ENCODE data around the gene PALLD. TPM values are rescaled to one million over a fixed set of nuclear protein-coding genes. Genes with fewer than 3 reads are reported as not detected.

Gene PALLD
- polyA plus RNA-seq, 1 donor (not counting 4 experiments of a cell fraction or from before 2014, with no cell fraction given): 136 TPM

DNA sequence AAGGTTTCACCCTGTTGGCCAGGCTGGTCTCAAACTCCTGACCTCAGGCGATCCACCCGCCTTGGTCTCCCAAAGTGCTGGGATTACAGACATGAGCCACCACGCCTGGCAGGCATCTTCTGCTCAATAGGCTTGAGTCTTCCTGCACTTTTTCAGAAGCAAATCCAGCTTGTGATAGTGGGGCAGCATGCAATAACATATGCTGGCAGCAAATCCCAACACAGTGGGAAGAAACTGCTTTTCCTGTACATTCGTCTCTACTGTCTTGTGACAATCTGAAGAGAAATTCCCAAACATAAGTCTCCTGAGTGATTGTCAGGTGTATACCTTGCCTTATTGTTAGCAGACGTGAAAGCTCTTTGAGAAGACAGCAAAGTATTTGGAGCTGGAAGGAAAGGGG lies 145.7 kb downstream of the PALLD start:
- Histone ChIP-seq H3K9me3 (ENCODE audit: control insufficient read depth, low read depth, low read length) (no peaks in the 10 kb centered on the region), H3K4me1 (ENCODE audit: control insufficient read depth, extremely low read depth, insufficient read depth, low read length) (no peaks in the 10 kb centered on the region), H3K4me2 (ENCODE audit: control insufficient read depth, extremely low read depth, insufficient read depth, low read depth, low read length) (no peak overlapping the region), H4K20me1 (ENCODE audit: control insufficient read depth, extremely low read depth, insufficient read depth, low read length) (no peaks in the 10 kb centered on the region), H2AFZ (ENCODE audit: control insufficient read depth, low read length) (no peak overlapping the region), H3K27ac (ENCODE audit: control insufficient read depth, insufficient read depth, low read length) (no peak overlapping the region), H3K36me3 (ENCODE audit: control insufficient read depth in 2 of 2, extremely low read depth in 1 of 2, insufficient read depth in 2 of 2, low read length in 2 of 2) (no peaks in the 10 kb centered on the region), H3K27me3 (ENCODE audit: control insufficient read depth, extremely low read depth, insufficient read depth, low read length) (no peaks in the 10 kb centered on the region), H3K9ac (ENCODE audit: control insufficient read depth, extremely low read depth, insufficient read depth, low read length) (no peak overlapping the region), H3K79me2 (ENCODE audit: control insufficient read depth, insufficient read depth, low read length) (no peaks in the 10 kb centered on the region), H3K4me3 (ENCODE audit: control insufficient read depth in 2 of 3, extremely low read depth in 1 of 3, insufficient read depth in 2 of 3, low read depth in 1 of 3, low read length in 3 of 3) (no peak overlapping the region), H3K9me1 (ENCODE audit: control insufficient read depth, extremely low read depth, insufficient read depth, low read length) (no peaks in the 10 kb centered on the region)
- DNase-seq (ENCODE audit: low read depth, low spot score) (no peak), FAIRE-seq (no peak)
- no peak for TF ChIP-seq CTCF (optimal IDR thresholded peaks at IDR 0.05 in 1 of 3, IDR thresholded peaks at IDR 0.05 in 1 of 3, conservative IDR thresholded peaks at IDR 0.05 in 1 of 3; ENCODE audit: extremely low read depth in 1 of 3, insufficient read depth in 2 of 3, low read length in 3 of 3)
- no peak for TF ChIP-seq EZH2 (IDR thresholded peaks at IDR 0.05; ENCODE audit: low read length)
- dilution Hi-C loops (cut with MboI; ENCODE audit: extremely low pct_ligation_motif_present, low sequenced_read_pairs): no loop called here

DNA sequence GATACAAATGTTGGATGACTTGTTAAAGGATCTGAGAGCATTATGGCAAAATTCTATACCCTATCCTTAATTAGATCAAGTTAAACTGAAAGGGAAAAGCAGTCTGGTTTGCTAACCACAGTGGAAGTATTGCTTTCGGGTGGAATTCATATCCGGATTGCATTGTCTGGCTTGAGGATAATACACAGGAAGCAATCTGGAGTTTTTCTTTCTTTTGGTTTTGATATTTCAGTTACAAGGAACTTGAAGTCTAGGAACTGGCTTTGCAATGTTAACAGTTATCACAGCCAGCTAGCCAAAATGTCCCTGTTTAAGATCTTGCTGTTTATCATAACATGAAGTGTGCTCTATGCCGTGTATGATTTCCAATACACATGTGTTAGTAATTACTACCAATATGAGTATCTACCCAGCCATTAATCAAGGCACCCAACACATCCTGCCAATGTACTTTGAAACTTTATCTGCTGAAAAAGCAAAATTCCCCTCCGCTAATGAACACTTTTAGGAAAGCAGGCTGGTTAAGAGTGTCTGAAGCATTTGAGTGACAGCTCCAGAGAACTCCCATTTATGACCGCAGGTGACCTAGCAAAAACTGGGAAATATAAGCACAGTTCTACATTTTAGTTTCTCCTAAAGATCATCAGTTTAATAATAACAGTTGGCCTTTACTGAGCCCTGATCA lies 146.4 kb downstream of the PALLD start:
- Histone ChIP-seq H3K27me3 (ENCODE audit: control insufficient read depth, extremely low read depth, insufficient read depth, low read length) (no peaks in the 10 kb centered on the region), H3K27ac (ENCODE audit: control insufficient read depth, insufficient read depth, low read length) (no peak overlapping the region), H4K20me1 (ENCODE audit: control insufficient read depth, extremely low read depth, insufficient read depth, low read length) (no peaks in the 10 kb centered on the region), H3K4me3 (ENCODE audit: control insufficient read depth in 2 of 3, extremely low read depth in 1 of 3, insufficient read depth in 2 of 3, low read depth in 1 of 3, low read length in 3 of 3) (no peak overlapping the region), H3K4me2 (ENCODE audit: control insufficient read depth, extremely low read depth, insufficient read depth, low read depth, low read length) (no peak overlapping the region), H3K36me3 (ENCODE audit: control insufficient read depth in 2 of 2, extremely low read depth in 1 of 2, insufficient read depth in 2 of 2, low read length in 2 of 2) (no peaks in the 10 kb centered on the region), H3K4me1 (ENCODE audit: control insufficient read depth, extremely low read depth, insufficient read depth, low read length) (no peaks in the 10 kb centered on the region), H3K9ac (ENCODE audit: control insufficient read depth, extremely low read depth, insufficient read depth, low read length) (no peak overlapping the region), H3K79me2 (ENCODE audit: control insufficient read depth, insufficient read depth, low read length) (no peaks in the 10 kb centered on the region), H2AFZ (ENCODE audit: control insufficient read depth, low read length) (no peak overlapping the region), H3K9me1 (ENCODE audit: control insufficient read depth, extremely low read depth, insufficient read depth, low read length) (no peaks in the 10 kb centered on the region), H3K9me3 (ENCODE audit: control insufficient read depth, low read depth, low read length) (no peaks in the 10 kb centered on the region)
- TF ChIP-seq EZH2 (IDR thresholded peaks at IDR 0.05; ENCODE audit: low read length): no peak
- no peak for TF ChIP-seq CTCF (optimal IDR thresholded peaks at IDR 0.05 in 1 of 3, IDR thresholded peaks at IDR 0.05 in 1 of 3, conservative IDR thresholded peaks at IDR 0.05 in 1 of 3; ENCODE audit: extremely low read depth in 1 of 3, insufficient read depth in 2 of 3, low read length in 3 of 3)
- FAIRE-seq: no peak
- no peak for DNase-seq (ENCODE audit: low read depth, low spot score)
- dilution Hi-C loops (cut with MboI; ENCODE audit: extremely low pct_ligation_motif_present, low sequenced_read_pairs): no loop called here

All from keratinocyte (primary cell).